ENCODE data around the gene TEC.

Gene TEC

GRCh38 chr4:48109413-48110263, 160.0 kb downstream of the TEC start:
- H3K4me3 ChIP-seq (replicated peaks; ENCODE audit: low read depth, low read length) = no peak overlapping the region
- DNase-seq (ENCODE audit: low read depth) = peak; percentile 59
- TF ChIP-seq CTCF (IDR thresholded peaks at IDR 0.05; ENCODE audit: low read length, missing control alignments) = peak; percentile 64

- no peak overlapping the region for H3K4me3 ChIP-seq (replicated peaks; ENCODE audit: low read depth, low read length)
- no peak for DNase-seq (ENCODE audit: low read depth)
- no peak for TF ChIP-seq CTCF (IDR thresholded peaks at IDR 0.05; ENCODE audit: low read length, missing control alignments)
Observed at GRCh38 chr4:48108309-48109073, 161.1 kb downstream of the TEC start.

GRCh38 chr4:48105230-48105629, 164.4 kb downstream of the TEC start:
- no peak overlapping the region for H3K4me3 ChIP-seq (replicated peaks; ENCODE audit: low read depth, low read length)
- no peak for TF ChIP-seq CTCF (IDR thresholded peaks at IDR 0.05; ENCODE audit: low read length, missing control alignments)
- DNase-seq (ENCODE audit: low read depth) = no peak

GRCh38 chr4:48103483-48104139, 166.0 kb downstream of the TEC start:
- DNase-seq (ENCODE audit: low read depth) = no peak
- H3K4me3 ChIP-seq (replicated peaks; ENCODE audit: low read depth, low read length) = no peak overlapping the region
- no peak for TF ChIP-seq CTCF (IDR thresholded peaks at IDR 0.05; ENCODE audit: low read length, missing control alignments)

- no peak overlapping the region for H3K4me3 ChIP-seq (replicated peaks; ENCODE audit: low read depth, low read length)
- no peak for DNase-seq (ENCODE audit: low read depth)
- TF ChIP-seq CTCF (IDR thresholded peaks at IDR 0.05; ENCODE audit: low read length, missing control alignments) = peak; percentile 5
Observed at GRCh38 chr4:48102303-48102702, 167.3 kb downstream of the TEC start.

GRCh38 chr4:48100256-48100655, 169.4 kb downstream of the TEC start:
- no peak for TF ChIP-seq CTCF (IDR thresholded peaks at IDR 0.05; ENCODE audit: low read length, missing control alignments)
- no peak for DNase-seq (ENCODE audit: low read depth)

More at GRCh38 chr4:48100256-48100655, 169.4 kb downstream of the TEC start:
- H3K4me3 ChIP-seq (replicated peaks; ENCODE audit: low read depth, low read length) = no peak overlapping the region
